ENCODE results near the gene BRSK1. TPM values are rescaled to one million over a fixed set of nuclear protein-coding genes. Genes with fewer than 3 reads are reported as not detected.

Gene BRSK1
- total and polyA plus RNA-seq, 9 donors, result 1.9 to 11.3 (median 4.8) TPM

DNA sequence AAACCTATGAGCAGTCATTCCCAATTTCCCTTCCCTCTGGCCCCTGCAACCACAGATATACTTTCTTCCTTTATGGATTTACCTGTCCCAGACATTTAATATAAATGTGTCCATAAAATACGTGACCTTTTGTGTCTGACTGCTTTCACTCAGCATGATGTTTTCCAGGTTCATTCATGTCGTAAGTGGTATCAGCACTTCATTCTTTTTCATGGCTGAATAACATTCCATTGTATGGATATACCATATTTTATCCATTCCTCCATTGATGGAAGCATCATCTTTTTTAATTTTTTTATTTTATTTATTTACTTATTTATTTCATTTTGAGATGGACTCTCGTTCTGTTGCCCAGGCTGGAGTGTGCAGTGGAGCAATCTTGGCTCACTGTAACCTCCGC, 17.0 kb upstream of the BRSK1 start:
- 96 to 97% (median 97%) methylated on average over 4 of the region's 4 CpGs for WGBS, 3 donors
- no peaks in the 10 kb centered on the region for H3K36me3 ChIP-seq
- H3K4me3 ChIP-seq, result no peak overlapping the region
- TF ChIP-seq POLR2A (IDR thresholded peaks at IDR 0.05), result no peak
- TF ChIP-seq, protein P1, sequence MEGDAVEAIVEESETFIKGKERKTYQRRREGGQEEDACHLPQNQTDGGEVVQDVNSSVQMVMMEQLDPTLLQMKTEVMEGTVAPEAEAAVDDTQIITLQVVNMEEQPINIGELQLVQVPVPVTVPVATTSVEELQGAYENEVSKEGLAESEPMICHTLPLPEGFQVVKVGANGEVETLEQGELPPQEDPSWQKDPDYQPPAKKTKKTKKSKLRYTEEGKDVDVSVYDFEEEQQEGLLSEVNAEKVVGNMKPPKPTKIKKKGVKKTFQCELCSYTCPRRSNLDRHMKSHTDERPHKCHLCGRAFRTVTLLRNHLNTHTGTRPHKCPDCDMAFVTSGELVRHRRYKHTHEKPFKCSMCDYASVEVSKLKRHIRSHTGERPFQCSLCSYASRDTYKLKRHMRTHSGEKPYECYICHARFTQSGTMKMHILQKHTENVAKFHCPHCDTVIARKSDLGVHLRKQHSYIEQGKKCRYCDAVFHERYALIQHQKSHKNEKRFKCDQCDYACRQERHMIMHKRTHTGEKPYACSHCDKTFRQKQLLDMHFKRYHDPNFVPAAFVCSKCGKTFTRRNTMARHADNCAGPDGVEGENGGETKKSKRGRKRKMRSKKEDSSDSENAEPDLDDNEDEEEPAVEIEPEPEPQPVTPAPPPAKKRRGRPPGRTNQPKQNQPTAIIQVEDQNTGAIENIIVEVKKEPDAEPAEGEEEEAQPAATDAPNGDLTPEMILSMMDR (IDR thresholded peaks at IDR 0.05), result no peak
- TF ChIP-seq EP300 (IDR thresholded peaks at IDR 0.05), result no peak
- no peaks in the 10 kb centered on the region for H3K9me3 ChIP-seq
- no peak for DNase-seq
- H3K4me1 ChIP-seq (ENCODE audit: insufficient read depth), result no peaks in the 10 kb centered on the region
- no peaks in the 10 kb centered on the region for H3K27me3 ChIP-seq
- H3K27ac ChIP-seq, result no peak overlapping the region
- intact Hi-C loops (cut with DNase I), result no loop called here

DNA sequence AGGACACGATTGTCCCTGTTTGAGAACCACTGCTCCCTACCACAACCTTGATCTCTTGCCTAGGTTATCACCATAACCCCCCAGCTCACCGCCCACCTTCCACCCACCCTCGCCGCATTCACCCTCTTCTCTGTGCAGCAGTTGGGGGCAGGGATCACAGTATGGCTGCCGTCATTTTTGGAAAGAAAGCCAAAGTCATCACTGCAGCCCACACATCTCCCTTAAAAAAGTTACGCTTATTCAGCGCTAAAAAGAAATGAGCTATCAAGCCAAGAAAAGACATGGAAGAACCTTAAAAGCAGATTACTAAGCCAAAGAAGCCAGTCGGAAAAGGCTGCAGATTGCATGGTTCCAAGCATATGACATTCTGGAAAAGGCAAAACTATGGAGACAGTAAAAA, 14.5 kb upstream of the BRSK1 start:
- TF ChIP-seq EP300 (IDR thresholded peaks at IDR 0.05), result no peak
- TF ChIP-seq, protein P1 (IDR thresholded peaks at IDR 0.05), result no peak
- TF ChIP-seq POLR2A (IDR thresholded peaks at IDR 0.05), result no peak
- 67 to 72% (median 67%) methylated on average over 8 of the region's 8 CpGs for WGBS, 3 donors
- Histone ChIP-seq H3K4me3 (no peak overlapping the region), H3K27ac (no peak overlapping the region), H3K4me1 (ENCODE audit: insufficient read depth) (no peaks in the 10 kb centered on the region), H3K36me3 (no peaks in the 10 kb centered on the region), H3K27me3 (no peaks in the 10 kb centered on the region), H3K9me3 (no peaks in the 10 kb centered on the region)
- intact Hi-C loops (cut with DNase I), result no loop called here
- no peak for DNase-seq

DNA sequence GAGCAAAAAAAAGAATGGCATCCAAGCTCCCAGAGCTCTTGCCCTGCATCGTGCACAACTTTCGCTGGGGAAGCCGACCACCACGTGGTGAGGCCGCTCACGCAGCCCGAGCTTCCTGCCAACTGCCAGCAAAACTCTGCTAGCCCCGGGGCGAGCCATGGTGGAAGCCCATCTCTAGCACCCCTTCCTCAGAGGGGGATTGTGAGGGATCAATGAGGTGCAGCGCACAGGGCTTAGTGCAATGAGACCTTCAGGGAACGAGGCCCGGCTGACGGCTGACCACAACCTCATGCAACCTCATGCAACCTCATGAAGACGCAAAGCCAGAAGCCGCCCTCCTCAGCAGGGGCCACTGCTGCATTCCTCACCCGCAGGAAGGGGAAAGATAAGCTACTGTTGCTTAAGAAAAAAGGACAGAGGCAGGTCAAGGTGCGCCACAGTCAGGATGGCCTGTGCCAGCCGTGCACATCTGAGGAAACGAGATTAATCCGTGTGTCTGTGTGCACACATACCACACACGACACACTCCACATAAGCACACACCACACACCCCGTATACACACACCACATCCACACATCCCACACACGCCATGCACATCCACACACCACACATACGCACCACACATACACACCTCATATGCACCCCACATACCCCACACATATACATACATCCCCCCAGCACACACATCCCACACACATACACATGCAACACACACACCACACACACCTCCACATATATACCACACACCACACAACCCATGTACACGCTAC, 13.4 kb upstream of the BRSK1 start:
- no peak for TF ChIP-seq POLR2A (IDR thresholded peaks at IDR 0.05)
- no peak for TF ChIP-seq EP300 (IDR thresholded peaks at IDR 0.05)
- TF ChIP-seq, protein P1 (IDR thresholded peaks at IDR 0.05), result no peak
- WGBS, 3 donors, result 87 to 92% (median 90%) methylated on average over 25 of the region's 25 CpGs

DNA sequence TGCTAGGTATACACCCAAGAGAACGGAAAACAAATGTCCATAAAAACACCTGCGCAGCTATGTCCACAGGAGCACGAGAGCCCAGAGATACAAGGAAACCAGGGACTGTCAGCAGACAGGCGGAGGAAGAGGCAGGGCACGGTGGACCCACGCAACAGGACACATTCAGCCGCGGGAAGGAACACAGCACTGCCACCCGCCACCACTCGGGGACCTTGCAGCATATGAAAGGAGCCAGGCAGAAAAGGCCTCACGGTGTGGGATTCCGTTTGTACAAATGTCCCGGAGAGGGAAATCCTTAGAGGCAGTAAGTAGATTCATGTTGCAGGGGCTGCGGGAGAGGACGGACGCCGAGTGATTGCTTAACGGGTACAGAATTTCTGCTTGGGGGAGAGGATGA, 11.7 kb upstream of the BRSK1 start:
- TF ChIP-seq POLR2A (IDR thresholded peaks at IDR 0.05) (no peak), EP300 (IDR thresholded peaks at IDR 0.05) (no peak)
- TF ChIP-seq, protein P1 (IDR thresholded peaks at IDR 0.05), result no peak
- H3K27me3 ChIP-seq, result no peaks in the 10 kb centered on the region
- H3K4me1 ChIP-seq (ENCODE audit: insufficient read depth), result no peaks in the 10 kb centered on the region
- no peak overlapping the region for H3K4me3 ChIP-seq
- H3K36me3 ChIP-seq, result no peaks in the 10 kb centered on the region
- no peaks in the 10 kb centered on the region for H3K9me3 ChIP-seq
- 90 to 92% (median 92%) methylated on average over 18 of the region's 18 CpGs for WGBS, 3 donors
- no peak for DNase-seq
- intact Hi-C loops (cut with DNase I), result no loop called here
- no peak overlapping the region for H3K27ac ChIP-seq

More for the DNA sequence above, 13.4 kb upstream of the BRSK1 start:
- Histone ChIP-seq H3K27me3 (no peaks in the 10 kb centered on the region), H3K36me3 (no peaks in the 10 kb centered on the region), H3K27ac (no peak overlapping the region), H3K4me1 (ENCODE audit: insufficient read depth) (no peaks in the 10 kb centered on the region), H3K9me3 (no peaks in the 10 kb centered on the region), H3K4me3 (no peak overlapping the region)
- no peak for DNase-seq
- intact Hi-C loops (cut with DNase I), result no loop called here
